ENCODE measurements around the gene TECTA. TPM values are rescaled to one million over a fixed set of nuclear protein-coding genes. Genes with fewer than 3 reads are reported as not detected.

Gene TECTA
- total RNA-seq, 1 donor from 2014 or later = 2.6 TPM

- Mint-ChIP-seq H3K4me1 (no peaks in the 10 kb centered on the region), H3K9me3 (no peaks in the 10 kb centered on the region), H3K27me3 (ENCODE audit: low read depth) (peaks cover 3% of the 10 kb centered on the region), H3K27ac (no peak overlapping the region), H3K36me3 (no peaks in the 10 kb centered on the region), H3K4me3 (no peak overlapping the region)
- no peak for TF ChIP-seq CTCF (IDR thresholded peaks at IDR 0.05; ENCODE audit: unreplicated experiment)
- no peak for DNase-seq (ENCODE audit: low spot score in 2 of 2, unreplicated experiment in 2 of 2)
Measured at GRCh38 chr11:121129362-121130340, 28.6 kb downstream of the TECTA start.

GRCh38 chr11:121131656-121132055 lies 30.6 kb downstream of the TECTA start:
- peaks cover 3% of the 10 kb centered on the region for H3K27me3 Mint-ChIP-seq (ENCODE audit: low read depth)
- no peak overlapping the region for H3K27ac Mint-ChIP-seq
- DNase-seq (ENCODE audit: low spot score in 2 of 2, unreplicated experiment in 2 of 2) = no peak
- no peak overlapping the region for H3K4me3 Mint-ChIP-seq
- H3K9me3 Mint-ChIP-seq = no peaks in the 10 kb centered on the region
- no peaks in the 10 kb centered on the region for H3K4me1 Mint-ChIP-seq
- no peaks in the 10 kb centered on the region for H3K36me3 Mint-ChIP-seq
- no peak for TF ChIP-seq CTCF (IDR thresholded peaks at IDR 0.05; ENCODE audit: unreplicated experiment)

- Mint-ChIP-seq H3K4me3 (no peak overlapping the region), H3K9me3 (no peaks in the 10 kb centered on the region), H3K27me3 (ENCODE audit: low read depth) (peaks cover 3% of the 10 kb centered on the region), H3K27ac (no peak overlapping the region), H3K4me1 (no peaks in the 10 kb centered on the region), H3K36me3 (no peaks in the 10 kb centered on the region)
- TF ChIP-seq CTCF (IDR thresholded peaks at IDR 0.05; ENCODE audit: unreplicated experiment) = no peak
- DNase-seq (ENCODE audit: low spot score in 2 of 2, unreplicated experiment in 2 of 2) = no peak
Measured at GRCh38 chr11:121132211-121132976, 31.4 kb downstream of the TECTA start.

GRCh38 chr11:121134741-121135312 lies 33.8 kb downstream of the TECTA start:
- no peaks in the 10 kb centered on the region for H3K9me3 Mint-ChIP-seq
- H3K4me3 Mint-ChIP-seq = no peak overlapping the region
- H3K27me3 Mint-ChIP-seq (ENCODE audit: low read depth) = peaks cover 3% of the 10 kb centered on the region
- no peak for DNase-seq (ENCODE audit: low spot score in 2 of 2, unreplicated experiment in 2 of 2)
- H3K4me1 Mint-ChIP-seq = no peaks in the 10 kb centered on the region
- no peak overlapping the region for H3K27ac Mint-ChIP-seq
- no peaks in the 10 kb centered on the region for H3K36me3 Mint-ChIP-seq
- TF ChIP-seq CTCF (IDR thresholded peaks at IDR 0.05; ENCODE audit: unreplicated experiment) = no peak

- Mint-ChIP-seq H3K4me3 (no peak overlapping the region), H3K27ac (no peak overlapping the region), H3K4me1 (no peaks in the 10 kb centered on the region), H3K27me3 (ENCODE audit: low read depth) (peaks cover 3% of the 10 kb centered on the region), H3K9me3 (no peaks in the 10 kb centered on the region), H3K36me3 (no peaks in the 10 kb centered on the region)
- no peak for DNase-seq (ENCODE audit: low spot score in 2 of 2, unreplicated experiment in 2 of 2)
- no peak for TF ChIP-seq CTCF (IDR thresholded peaks at IDR 0.05; ENCODE audit: unreplicated experiment)
Measured at GRCh38 chr11:121137005-121137404, 36.0 kb downstream of the TECTA start.

All from mesothelial cell of epicardium (in vitro differentiated cells).